ENCODE data around the gene LYRM2.
A peak's percentile ranks its signal among the peaks of the same experiment; 100 is the strongest.
"Not testable (repeated sequence)": the region's sequence is repeated elsewhere in the genome, so short reads cannot be mapped to it uniquely, and the experiment has no call there.

LYRM2 gene

GRCh38 chr6:89644864-89645263 lies 6.3 kb upstream of the LYRM2 start:
- no peak overlapping the region for H3K4me3 ChIP-seq (ENCODE audit: low read depth, low read length)
- TF ChIP-seq, protein P1, sequence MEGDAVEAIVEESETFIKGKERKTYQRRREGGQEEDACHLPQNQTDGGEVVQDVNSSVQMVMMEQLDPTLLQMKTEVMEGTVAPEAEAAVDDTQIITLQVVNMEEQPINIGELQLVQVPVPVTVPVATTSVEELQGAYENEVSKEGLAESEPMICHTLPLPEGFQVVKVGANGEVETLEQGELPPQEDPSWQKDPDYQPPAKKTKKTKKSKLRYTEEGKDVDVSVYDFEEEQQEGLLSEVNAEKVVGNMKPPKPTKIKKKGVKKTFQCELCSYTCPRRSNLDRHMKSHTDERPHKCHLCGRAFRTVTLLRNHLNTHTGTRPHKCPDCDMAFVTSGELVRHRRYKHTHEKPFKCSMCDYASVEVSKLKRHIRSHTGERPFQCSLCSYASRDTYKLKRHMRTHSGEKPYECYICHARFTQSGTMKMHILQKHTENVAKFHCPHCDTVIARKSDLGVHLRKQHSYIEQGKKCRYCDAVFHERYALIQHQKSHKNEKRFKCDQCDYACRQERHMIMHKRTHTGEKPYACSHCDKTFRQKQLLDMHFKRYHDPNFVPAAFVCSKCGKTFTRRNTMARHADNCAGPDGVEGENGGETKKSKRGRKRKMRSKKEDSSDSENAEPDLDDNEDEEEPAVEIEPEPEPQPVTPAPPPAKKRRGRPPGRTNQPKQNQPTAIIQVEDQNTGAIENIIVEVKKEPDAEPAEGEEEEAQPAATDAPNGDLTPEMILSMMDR (IDR thresholded peaks at IDR 0.05; ENCODE audit: low read depth, low read length): no peak

- H3K4me3 ChIP-seq (ENCODE audit: low read depth, low read length): no peak overlapping the region
- TF ChIP-seq, protein P1 (IDR thresholded peaks at IDR 0.05; ENCODE audit: low read depth, low read length): no peak
These were observed 4.9 kb upstream of the LYRM2 start for GRCh38 chr6:89643406-89643805.

DNA sequence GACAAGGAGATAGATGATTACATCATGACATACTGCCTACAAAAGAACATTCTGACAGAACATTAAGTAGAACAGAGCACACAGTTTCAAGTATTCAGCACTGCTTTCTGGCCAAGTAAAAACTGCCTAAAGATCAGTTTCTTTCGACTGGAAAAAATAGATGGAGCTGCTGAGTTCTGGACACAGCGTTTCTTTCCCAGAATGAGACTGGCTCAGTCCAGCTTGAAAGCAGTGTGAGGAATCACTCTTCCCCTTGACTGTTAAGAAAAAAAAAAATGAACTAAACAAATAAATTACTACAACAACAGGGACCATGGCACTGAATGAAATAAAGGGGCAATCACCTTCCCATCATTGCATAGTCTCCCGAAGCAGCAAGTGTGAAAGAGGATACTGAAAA lies 4.4 kb upstream of the LYRM2 start:
- TF ChIP-seq, protein P1 (IDR thresholded peaks at IDR 0.05; ENCODE audit: low read depth, low read length): no peak
- H3K4me3 ChIP-seq (ENCODE audit: low read depth, low read length): no peak overlapping the region

- H3K4me3 ChIP-seq (ENCODE audit: low read depth, low read length): not testable (repeated sequence)
These were observed 3.0 kb upstream of the LYRM2 start for GRCh38 chr6:89641581-89641980.

GRCh38 chr6:89640804-89641203 lies 2.3 kb upstream of the LYRM2 start:
- H3K4me3 ChIP-seq (ENCODE audit: low read depth, low read length): no peak overlapping the region
- TF ChIP-seq, protein P1 (IDR thresholded peaks at IDR 0.05; ENCODE audit: low read depth, low read length): no peak

GRCh38 chr6:89637960-89638319 lies 607 bp downstream of the LYRM2 start:
- peak overlapping the region; percentile 81 for H3K4me3 ChIP-seq (ENCODE audit: low read depth, low read length)
- TF ChIP-seq, protein P1 (IDR thresholded peaks at IDR 0.05; ENCODE audit: low read depth, low read length): no peak

GRCh38 chr6:89636412-89636811 lies 2.1 kb downstream of the LYRM2 start:
- not testable (repeated sequence) for H3K4me3 ChIP-seq (ENCODE audit: low read depth, low read length)

- TF ChIP-seq, protein P1 (IDR thresholded peaks at IDR 0.05; ENCODE audit: low read depth, low read length): no peak
- H3K4me3 ChIP-seq (ENCODE audit: low read depth, low read length): no peak overlapping the region
These were observed 8.1 kb downstream of the LYRM2 start for GRCh38 chr6:89630488-89630887.

DNA sequence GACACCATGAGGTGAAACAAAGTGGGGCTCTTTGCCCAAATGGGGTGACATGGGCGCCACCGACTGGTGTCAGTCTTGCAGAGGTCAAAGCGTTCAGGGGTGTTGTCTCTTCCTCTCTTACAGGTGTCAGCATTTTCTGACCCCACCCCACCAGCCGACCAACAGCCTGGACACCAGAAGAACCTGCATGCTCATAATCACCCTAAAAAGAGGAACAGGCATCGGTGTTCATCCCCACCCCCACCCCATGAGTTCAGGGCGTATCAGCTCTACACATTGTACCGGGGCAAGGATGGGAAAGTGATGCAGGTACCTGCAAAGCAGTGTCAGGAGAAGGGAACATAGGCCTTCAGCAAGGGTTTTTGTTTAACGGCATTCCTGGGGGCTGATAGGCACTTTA lies 14.8 kb downstream of the LYRM2 start:
- TF ChIP-seq, protein P1 (IDR thresholded peaks at IDR 0.05; ENCODE audit: low read depth, low read length): no peak

More for the DNA sequence above, 14.8 kb downstream of the LYRM2 start:
- H3K4me3 ChIP-seq (ENCODE audit: low read depth, low read length): no peak overlapping the region

All from WI38 (cell line).